Measurements from ENCODE around the gene RMI1.
A peak's percentile ranks its signal among the peaks of the same experiment; 100 is the strongest.

The RMI1 gene

GRCh38 chr9:83980395-83981125 is at the start of gene RMI1:
Gene RMI1, plus strand, starts transcription at chr9:83980805. Its CDS starts 20,182 bp downstream, at chr9:84000987.
- peak; percentile 93 for DNase-seq (ENCODE audit: low read depth)
- TF ChIP-seq, protein P1, sequence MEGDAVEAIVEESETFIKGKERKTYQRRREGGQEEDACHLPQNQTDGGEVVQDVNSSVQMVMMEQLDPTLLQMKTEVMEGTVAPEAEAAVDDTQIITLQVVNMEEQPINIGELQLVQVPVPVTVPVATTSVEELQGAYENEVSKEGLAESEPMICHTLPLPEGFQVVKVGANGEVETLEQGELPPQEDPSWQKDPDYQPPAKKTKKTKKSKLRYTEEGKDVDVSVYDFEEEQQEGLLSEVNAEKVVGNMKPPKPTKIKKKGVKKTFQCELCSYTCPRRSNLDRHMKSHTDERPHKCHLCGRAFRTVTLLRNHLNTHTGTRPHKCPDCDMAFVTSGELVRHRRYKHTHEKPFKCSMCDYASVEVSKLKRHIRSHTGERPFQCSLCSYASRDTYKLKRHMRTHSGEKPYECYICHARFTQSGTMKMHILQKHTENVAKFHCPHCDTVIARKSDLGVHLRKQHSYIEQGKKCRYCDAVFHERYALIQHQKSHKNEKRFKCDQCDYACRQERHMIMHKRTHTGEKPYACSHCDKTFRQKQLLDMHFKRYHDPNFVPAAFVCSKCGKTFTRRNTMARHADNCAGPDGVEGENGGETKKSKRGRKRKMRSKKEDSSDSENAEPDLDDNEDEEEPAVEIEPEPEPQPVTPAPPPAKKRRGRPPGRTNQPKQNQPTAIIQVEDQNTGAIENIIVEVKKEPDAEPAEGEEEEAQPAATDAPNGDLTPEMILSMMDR (IDR thresholded peaks at IDR 0.05; ENCODE audit: low read depth, low read length, missing control alignments) = no peak
- H3K4me3 ChIP-seq (ENCODE audit: low read depth, low read length) = peak within 1 kb of the TSS; percentile 67

DNA sequence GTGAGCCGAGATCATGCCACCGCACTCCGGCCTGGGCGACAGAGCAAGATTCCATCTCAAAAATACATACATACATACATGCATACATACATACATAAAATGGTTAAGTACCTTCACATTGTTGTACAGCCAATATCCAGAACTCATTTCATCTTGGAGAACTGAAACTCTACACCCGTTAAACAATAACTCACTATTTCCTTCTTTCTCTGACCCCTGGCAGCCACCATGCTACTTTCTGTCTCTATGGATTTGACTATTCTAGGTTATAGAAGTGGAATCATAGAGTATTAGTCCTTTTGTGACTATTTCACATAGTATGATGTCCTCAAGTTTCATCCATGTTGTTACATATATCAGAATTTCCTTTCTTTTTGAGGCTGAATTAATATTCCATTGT is 49.7 kb upstream of the RMI1 start:
- TF ChIP-seq, protein P1 (IDR thresholded peaks at IDR 0.05; ENCODE audit: low read depth, low read length, missing control alignments) = no peak
- H3K4me3 ChIP-seq (ENCODE audit: low read depth, low read length) = no peak overlapping the region
- DNase-seq (ENCODE audit: low read depth) = no peak

DNA sequence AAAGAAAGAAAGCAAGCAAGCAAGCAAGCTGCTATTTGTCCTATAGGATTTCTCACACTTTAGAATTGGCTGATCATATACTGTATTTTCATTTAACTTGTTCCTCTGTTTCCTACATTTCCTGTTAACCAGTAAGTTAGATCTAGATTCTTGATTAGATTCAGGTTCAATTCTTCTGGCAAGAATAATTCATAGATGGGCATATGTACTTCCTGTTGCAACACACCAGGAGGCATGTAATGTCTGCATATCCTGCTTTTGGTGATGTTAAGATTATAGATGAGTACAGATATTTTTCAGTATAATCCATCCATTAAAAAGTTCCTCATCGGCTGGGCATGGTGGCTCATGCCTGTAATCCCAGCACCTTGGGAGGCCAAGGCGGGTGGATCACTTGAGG is 48.6 kb upstream of the RMI1 start:
- H3K4me3 ChIP-seq (ENCODE audit: low read depth, low read length) = no peak overlapping the region
- DNase-seq (ENCODE audit: low read depth) = no peak
- TF ChIP-seq, protein P1 (IDR thresholded peaks at IDR 0.05; ENCODE audit: low read depth, low read length, missing control alignments) = no peak

GRCh38 chr9:83932851-83933250 is 47.8 kb upstream of the RMI1 start:
- no peak overlapping the region for H3K4me3 ChIP-seq (ENCODE audit: low read depth, low read length)
- DNase-seq (ENCODE audit: low read depth) = no peak

GRCh38 chr9:83933790-83934189 is 46.8 kb upstream of the RMI1 start:
- TF ChIP-seq, protein P1 (IDR thresholded peaks at IDR 0.05; ENCODE audit: low read depth, low read length, missing control alignments) = no peak
- DNase-seq (ENCODE audit: low read depth) = no peak

More at GRCh38 chr9:83932851-83933250, 47.8 kb upstream of the RMI1 start:
- TF ChIP-seq, protein P1 (IDR thresholded peaks at IDR 0.05; ENCODE audit: low read depth, low read length, missing control alignments) = no peak

GRCh38 chr9:83934569-83935275 is 45.9 kb upstream of the RMI1 start:
- TF ChIP-seq, protein P1 (IDR thresholded peaks at IDR 0.05; ENCODE audit: low read depth, low read length, missing control alignments) = no peak
- H3K4me3 ChIP-seq (ENCODE audit: low read depth, low read length) = no peak overlapping the region
- DNase-seq (ENCODE audit: low read depth) = no peak

More at GRCh38 chr9:83933790-83934189, 46.8 kb upstream of the RMI1 start:
- no peak overlapping the region for H3K4me3 ChIP-seq (ENCODE audit: low read depth, low read length)

Data from GM12864 (cell line).